SK-N-SH treated with all-trans-retinoic acid at 6 μM for 48 hours (cell line): ENCODE results near the gene OCRL.

Experiments
- ATAC-seq: fragments of 200-7000 bp; cut with Tn5 transposase; 3 replicates; pipeline ENCODE4 v1.9.1; 2020; ENCODE audit warnings: mild to moderate bottlenecking, moderate library complexity
- BACH2 ChIP-seq: fragments of 250-450 bp; sonication (Bioruptor Pico); IDR thresholded peaks from 2 replicates; pipeline ENCODE4 v1.9.0; 2021; ENCODE audit warnings: mild to moderate bottlenecking, borderline replicate concordance
- CSDC2 ChIP-seq: fragments of 250-450 bp; sonication (Bioruptor Pico); IDR thresholded peaks from 2 replicates; pipeline ENCODE4 v1.5.0; 2020; ENCODE audit warnings: mild to moderate bottlenecking, moderate library complexity
- CSRNP3 ChIP-seq: fragments of 250-450 bp; sonication (Bioruptor Pico); IDR thresholded peaks from 2 replicates; pipeline ENCODE4 v1.5.1; 2021; ENCODE audit warnings: mild to moderate bottlenecking, moderate library complexity
- ESRRG ChIP-seq: fragments of 250-450 bp; sonication (Bioruptor Pico); IDR thresholded peaks from 2 replicates; pipeline ENCODE4 v1.6.1; 2021; ENCODE audit warnings: mild to moderate bottlenecking
- GLIS3 ChIP-seq: fragments of 250-450 bp; sonication (Bioruptor Pico); IDR thresholded peaks from 2 replicates; pipeline ENCODE4 v1.5.0; 2020; ENCODE audit warnings: mild to moderate bottlenecking, moderate library complexity
- ISL1 ChIP-seq: fragments of 250-450 bp; sonication (Bioruptor Pico); IDR thresholded peaks from 2 replicates; pipeline ENCODE4 v2.1.2; 2022; ENCODE audit warnings: mild to moderate bottlenecking, moderate library complexity
- OSR1 ChIP-seq: fragments of 250-450 bp; sonication (Bioruptor Pico); IDR thresholded peaks from 2 replicates; pipeline ENCODE4 v1.8.0; 2022; ENCODE audit warnings: moderate library complexity, mild to moderate bottlenecking, inconsistent platforms
- PPARA ChIP-seq: fragments of 250-450 bp; sonication (Bioruptor Pico); IDR thresholded peaks from 2 replicates; pipeline ENCODE4 v1.5.0; 2020; ENCODE audit warnings: mild to moderate bottlenecking, borderline replicate concordance
- RARB ChIP-seq: fragments of 250-450 bp; sonication (Bioruptor Pico); IDR thresholded peaks from 2 replicates; pipeline ENCODE4 v1.8.0; 2021; ENCODE audit warnings: mild to moderate bottlenecking, moderate library complexity
- SNAI2 ChIP-seq: fragments of 250-450 bp; sonication (Bioruptor Pico); IDR thresholded peaks from 2 replicates; pipeline ENCODE4 v1.5.0; 2020; ENCODE audit warnings: mild to moderate bottlenecking, moderate library complexity
- TCF4 ChIP-seq: fragments of 250-450 bp; sonication (Bioruptor Pico); IDR thresholded peaks from 2 replicates; pipeline ENCODE4 v1.8.0; 2021; ENCODE audit warnings: mild to moderate bottlenecking, moderate library complexity, borderline replicate concordance
- TOX ChIP-seq: fragments of 250-450 bp; sonication (Bioruptor Pico); IDR thresholded peaks from 2 replicates; pipeline ENCODE4 v1.8.0; 2021; ENCODE audit warnings: mild to moderate bottlenecking, moderate library complexity, borderline replicate concordance
- TSHZ2 ChIP-seq: fragments of 250-450 bp; sonication (Bioruptor Pico); IDR thresholded peaks from 2 replicates; pipeline ENCODE4 v1.5.0; 2020; ENCODE audit warnings: mild to moderate bottlenecking, moderate library complexity
- ZC3H10 ChIP-seq: fragments of 250-450 bp; sonication (Bioruptor Pico); IDR thresholded peaks from 2 replicates; pipeline ENCODE4 v1.5.1; 2021; ENCODE audit warnings: mild to moderate bottlenecking, moderate library complexity
- ZFP3 ChIP-seq: fragments of 250-450 bp; sonication (Bioruptor Pico); IDR thresholded peaks from 2 replicates; pipeline ENCODE4 v1.5.0; 2020; ENCODE audit warnings: mild to moderate bottlenecking, moderate library complexity
- ZFP30 ChIP-seq: fragments of 450-650 bp; formaldehyde crosslinking; IDR thresholded peaks from 2 replicates; pipeline ENCODE4 v1.5.0; 2022; ENCODE audit warnings: mild to moderate bottlenecking, moderate library complexity
- ZNF565 ChIP-seq: fragments of 450-650 bp; formaldehyde crosslinking; conservative IDR thresholded peaks from 2 replicates; pipeline ENCODE4 v1.5.0; 2020; ENCODE audit warnings: low read depth, mild to moderate bottlenecking, moderate library complexity
- ZNF70 ChIP-seq: fragments of 450-650 bp; formaldehyde crosslinking; IDR thresholded peaks from 2 replicates; pipeline ENCODE4 v1.5.0; 2020; ENCODE audit warnings: mild to moderate bottlenecking, moderate library complexity
- ZNF8 ChIP-seq: fragments of 450-650 bp; formaldehyde crosslinking; IDR thresholded peaks from 2 replicates; pipeline ENCODE4 v1.5.0; 2020; ENCODE audit warnings: mild to moderate bottlenecking, moderate library complexity
- TF ChIP-seq, protein P1 (sequence below): fragments of 250-450 bp; sonication (Bioruptor Pico); IDR thresholded peaks from 2 replicates; pipeline ENCODE4 v1.8.0; 2020; ENCODE audit warnings: mild to moderate bottlenecking, moderate library complexity, borderline replicate concordance
- TF ChIP-seq, protein P2 (sequence below): fragments of 250-450 bp; sonication (Bioruptor Pico); IDR thresholded peaks from 2 replicates; pipeline ENCODE4 v1.5.1; 2020; ENCODE audit warnings: low read depth, mild to moderate bottlenecking, moderate library complexity

The OCRL gene

DNA sequence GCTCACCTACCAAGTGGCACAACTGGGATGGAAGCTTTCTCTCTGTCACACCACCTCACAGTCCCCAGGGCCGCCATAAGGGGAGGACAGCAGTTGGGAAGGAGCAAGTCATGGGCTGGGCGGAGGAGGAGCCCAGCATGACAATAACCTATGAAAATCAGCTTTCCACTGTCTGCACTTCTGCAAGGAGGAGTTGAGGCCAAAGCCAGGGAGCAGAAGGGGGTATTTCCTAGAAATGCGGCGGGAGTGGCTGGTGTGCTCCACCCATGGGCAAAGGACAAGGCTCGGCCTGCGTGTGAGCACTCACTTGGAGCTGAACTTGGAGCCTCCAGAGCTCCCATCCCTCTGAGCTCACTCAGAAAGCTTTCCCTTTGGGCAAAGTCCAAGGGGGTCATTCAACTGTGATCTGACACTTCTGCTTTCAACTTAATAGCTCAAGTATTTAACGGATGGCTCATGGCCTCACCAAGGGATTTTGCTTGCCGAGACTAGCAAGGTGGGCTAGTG is 96.2 kb downstream of the OCRL start:
- TF ChIP-seq OSR1 (CRISPR knock-in tag) (no peak), SNAI2 (CRISPR knock-in tag) (no peak), ZNF70 (CRISPR knock-in tag) (no peak), BACH2 (CRISPR knock-in tag) (no peak)
- no peak for ATAC-seq

- peak; percentile 87 for ATAC-seq
- TF ChIP-seq ZNF565 (CRISPR knock-in tag) (no peak), ESRRG (CRISPR knock-in tag) (no peak), BACH2 (CRISPR knock-in tag) (no peak), ZFP3 (CRISPR knock-in tag) (no peak), GLIS3 (CRISPR knock-in tag) (no peak), SNAI2 (CRISPR knock-in tag) (no peak), OSR1 (CRISPR knock-in tag) (no peak), PPARA (CRISPR knock-in tag) (no peak), TCF4 (CRISPR knock-in tag) (no peak), ISL1 (CRISPR knock-in tag) (no peak), ZC3H10 (no peak), CSDC2 (CRISPR knock-in tag) (no peak), ZNF8 (CRISPR knock-in tag) (no peak), RARB (no peak)
- TF ChIP-seq, protein P1, sequence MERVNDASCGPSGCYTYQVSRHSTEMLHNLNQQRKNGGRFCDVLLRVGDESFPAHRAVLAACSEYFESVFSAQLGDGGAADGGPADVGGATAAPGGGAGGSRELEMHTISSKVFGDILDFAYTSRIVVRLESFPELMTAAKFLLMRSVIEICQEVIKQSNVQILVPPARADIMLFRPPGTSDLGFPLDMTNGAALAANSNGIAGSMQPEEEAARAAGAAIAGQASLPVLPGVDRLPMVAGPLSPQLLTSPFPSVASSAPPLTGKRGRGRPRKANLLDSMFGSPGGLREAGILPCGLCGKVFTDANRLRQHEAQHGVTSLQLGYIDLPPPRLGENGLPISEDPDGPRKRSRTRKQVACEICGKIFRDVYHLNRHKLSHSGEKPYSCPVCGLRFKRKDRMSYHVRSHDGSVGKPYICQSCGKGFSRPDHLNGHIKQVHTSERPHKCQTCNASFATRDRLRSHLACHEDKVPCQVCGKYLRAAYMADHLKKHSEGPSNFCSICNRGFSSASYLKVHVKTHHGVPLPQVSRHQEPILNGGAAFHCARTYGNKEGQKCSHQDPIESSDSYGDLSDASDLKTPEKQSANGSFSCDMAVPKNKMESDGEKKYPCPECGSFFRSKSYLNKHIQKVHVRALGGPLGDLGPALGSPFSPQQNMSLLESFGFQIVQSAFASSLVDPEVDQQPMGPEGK (CRISPR knock-in tag), result no peak
- TF ChIP-seq, protein P2, sequence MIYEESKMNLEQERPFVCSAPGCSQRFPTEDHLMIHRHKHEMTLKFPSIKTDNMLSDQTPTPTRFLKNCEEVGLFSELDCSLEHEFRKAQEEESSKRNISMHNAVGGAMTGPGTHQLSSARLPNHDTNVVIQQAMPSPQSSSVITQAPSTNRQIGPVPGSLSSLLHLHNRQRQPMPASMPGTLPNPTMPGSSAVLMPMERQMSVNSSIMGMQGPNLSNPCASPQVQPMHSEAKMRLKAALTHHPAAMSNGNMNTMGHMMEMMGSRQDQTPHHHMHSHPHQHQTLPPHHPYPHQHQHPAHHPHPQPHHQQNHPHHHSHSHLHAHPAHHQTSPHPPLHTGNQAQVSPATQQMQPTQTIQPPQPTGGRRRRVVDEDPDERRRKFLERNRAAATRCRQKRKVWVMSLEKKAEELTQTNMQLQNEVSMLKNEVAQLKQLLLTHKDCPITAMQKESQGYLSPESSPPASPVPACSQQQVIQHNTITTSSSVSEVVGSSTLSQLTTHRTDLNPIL (CRISPR knock-in tag), result no peak
Measured at GRCh38 chrX:129637217-129638109, 97.4 kb downstream of the OCRL start.

- ATAC-seq, result no peak
- TF ChIP-seq, protein P2 (CRISPR knock-in tag), result no peak
- no peak for TF ChIP-seq TSHZ2
- no peak for TF ChIP-seq GLIS3 (CRISPR knock-in tag)
- TF ChIP-seq ZNF565 (CRISPR knock-in tag), result no peak
- no peak for TF ChIP-seq OSR1 (CRISPR knock-in tag)
- TF ChIP-seq, protein P1 (CRISPR knock-in tag), result no peak
- TF ChIP-seq PPARA (CRISPR knock-in tag), result no peak
- no peak for TF ChIP-seq RARB
- TF ChIP-seq CSRNP3, result no peak
- TF ChIP-seq ZFP30 (CRISPR knock-in tag), result no peak
- no peak for TF ChIP-seq TOX
- no peak for TF ChIP-seq ESRRG (CRISPR knock-in tag)
- TF ChIP-seq ISL1 (CRISPR knock-in tag), result no peak
- no peak for TF ChIP-seq SNAI2 (CRISPR knock-in tag)
- no peak for TF ChIP-seq ZNF8 (CRISPR knock-in tag)
- no peak for TF ChIP-seq TCF4 (CRISPR knock-in tag)
Measured at GRCh38 chrX:129638917-129639316, 98.9 kb downstream of the OCRL start.
